K562 (cell line): ENCODE results near the gene FILIP1. TPM values are rescaled to one million over a fixed set of nuclear protein-coding genes. Genes with fewer than 3 reads are reported as not detected.

ENCODE experiments used
- BCLAF1 ChIP-seq, 2 experiments: fragments of 450-650 bp in 1 of 2; IDR thresholded peaks; 2 replicates each; pipeline ENCODE4 v1.6.1; 2011 to 2017; ENCODE audit warnings: low read depth in 2 of 2, antibody characterized with exemption in 1 of 2, borderline replicate concordance in 1 of 2, low read length in 1 of 2, mild to moderate bottlenecking in 1 of 2, mixed read lengths in 1 of 2; ENCODE audit not compliant: control insufficient read depth in 1 of 2
- CEBPZ ChIP-seq: fragments of 150-350 bp; IDR thresholded peaks from 2 replicates; pipeline ENCODE4 v1.6.1; 2014; ENCODE audit warnings: low read depth, mild to moderate bottlenecking, low read length, borderline replicate concordance
- EP400 ChIP-seq: fragments of 450-650 bp; IDR thresholded peaks from 2 replicates; pipeline ENCODE4 v1.6.1; 2017; ENCODE audit warnings: antibody characterized with exemption, mild to moderate bottlenecking, moderate library complexity
- HLTF ChIP-seq: fragments of 450-650 bp; IDR thresholded peaks from 2 replicates; pipeline ENCODE4 v1.6.1; 2016
- MTA2 ChIP-seq: fragments of 450-650 bp; IDR thresholded peaks from 2 replicates; pipeline ENCODE4 v1.6.1; 2016; ENCODE audit warnings: low read depth
- PTTG1 ChIP-seq: fragments of 450-650 bp; IDR thresholded peaks from 2 replicates; pipeline ENCODE4 v1.6.1; 2016; ENCODE audit warnings: low read depth, mild to moderate bottlenecking, missing genetic modification characterization, missing compliant biosample characterization
- PURB ChIP-seq: sonication (generic); formaldehyde crosslinking; IDR thresholded peaks from 2 replicates; pipeline ENCODE4 v1.9.0; 2021; ENCODE audit warnings: low read depth, mild to moderate bottlenecking, missing genetic modification reagents
- RB1 ChIP-seq: fragments of 450-650 bp; IDR thresholded peaks from 2 replicates; pipeline ENCODE4 v1.6.1; 2017; ENCODE audit warnings: low read depth, mild to moderate bottlenecking
- RBM25 ChIP-seq: fragments of 200-400 bp; formaldehyde crosslinking; IDR thresholded peaks from 2 replicates; pipeline ENCODE4 v1.6.1; 2018; ENCODE audit warnings: low read length, low read depth, moderate library complexity; ENCODE audit not compliant: severe bottlenecking
- SFPQ ChIP-seq: fragments of 200-400 bp; formaldehyde crosslinking; IDR thresholded peaks from 2 replicates; pipeline ENCODE4 v1.6.1; 2017; ENCODE audit warnings: mild to moderate bottlenecking, low read depth, low read length, moderate library complexity
- U2AF1 ChIP-seq: fragments of 200-400 bp; formaldehyde crosslinking; optimal IDR thresholded peaks from 2 replicates; pipeline ENCODE3; 2017; ENCODE audit warnings: mild to moderate bottlenecking, low read depth, low read length, moderate library complexity
- VEZF1 ChIP-seq: fragments of 200-800 bp; sonication (Bioruptor generic); IDR thresholded peaks from 2 replicates; pipeline ENCODE4 v1.6.1; 2017; ENCODE audit warnings: missing genetic modification characterization, missing compliant biosample characterization
- ZKSCAN1 ChIP-seq: fragments of 150-350 bp; IDR thresholded peaks from 2 replicates; pipeline ENCODE4 v1.6.1; 2016; ENCODE audit warnings: low read depth, low read length
- ZNF133 ChIP-seq: fragments of 250-450 bp; sonication (Bioruptor Pico); IDR thresholded peaks from 2 replicates; pipeline ENCODE4 v1.4.0; 2020; ENCODE audit warnings: mild to moderate bottlenecking
- ZNF354B ChIP-seq: fragments of 250-450 bp; sonication (Bioruptor Pico); IDR thresholded peaks from 2 replicates; pipeline ENCODE4 v1.4.0; 2020
- ZNF436 ChIP-seq: fragments of 250-450, 450-650 bp; sonication (Bioruptor Pico); formaldehyde crosslinking; IDR thresholded peaks from 2 replicates; pipeline ENCODE4 v1.7.0; 2020; ENCODE audit warnings: mild to moderate bottlenecking
- polyA plus RNA-seq, 8 experiments: library from polyadenylated mRNA; depleted of rRNA in 4 of 8; stranded (reverse) in 5 of 8; unstranded in 3 of 8; fragments of >200 nt; fragmentation: Nextera tagmentation in 2 of 8; fragmentation: Illumina TruSeq in 1 of 8; extraction: Ambion mirVana in 2 of 8; extraction: Trizol in 1 of 8; gene quantifications; 2 replicates each; pipeline versions ENCODE4 v1.2.1 to v1.2.3, GENCODE V29; 2011 to 2014; ENCODE audit warnings: inconsistent platforms in 1 of 8, missing spikeins in 1 of 8
- total RNA-seq, 7 experiments: library from RNA; depleted of rRNA in 6 of 7; stranded (reverse); fragments of >200 nt in 6 of 7; fragmentation: Illumina TruSeq in 2 of 7; extraction: Trizol in 2 of 7; gene quantifications; 2 replicates each; pipeline versions ENCODE4 v1.2.1 to v1.2.3, GENCODE V29; 2011 to 2021; ENCODE audit warnings: low replicate concordance in 1 of 7
- TF ChIP-seq, protein P1 (sequence below): fragments of 250-450 bp; sonication (Bioruptor Pico); IDR thresholded peaks from 2 replicates; pipeline ENCODE4 v1.8.0; 2021; ENCODE audit warnings: borderline replicate concordance, mild to moderate bottlenecking, moderate library complexity; ENCODE audit not compliant: poor library complexity, severe bottlenecking

Gene FILIP1
- total and polyA plus RNA-seq, 9 of the 15 experiments (the other 6 are each of a cell fraction or from before 2014, with no cell fraction given): 0.03 to 0.25 (median 0.10) TPM; not detected in 1

- TF ChIP-seq SFPQ (no peak), VEZF1 (CRISPR knock-in tag) (peak; percentile 87), CEBPZ (no peak), BCLAF1 (IDR thresholded peaks at IDR 0.05; ENCODE audit: borderline replicate concordance in 1 of 2, control insufficient read depth in 1 of 2, low read depth in 2 of 2, low read length in 1 of 2) (peak in 1 of 2 experiments; percentile 92; a peak in 1 of 4 replicates), PURB (CRISPR knock-in tag) (no peak), HLTF (no peak), ZKSCAN1 (0 out of 2 replicates have a peak, but pooled peaks have one; percentile 12), RBM25 (no peak), MTA2 (no peak), PTTG1 (tag) (no peak), U2AF1 (no peak), ZNF133 (CRISPR knock-in tag) (no peak), RB1 (peak; percentile 81), EP400 (peak; percentile 65), ZNF354B (CRISPR knock-in tag) (no peak), ZNF436 (CRISPR knock-in tag) (no peak)
- TF ChIP-seq, protein P1, sequence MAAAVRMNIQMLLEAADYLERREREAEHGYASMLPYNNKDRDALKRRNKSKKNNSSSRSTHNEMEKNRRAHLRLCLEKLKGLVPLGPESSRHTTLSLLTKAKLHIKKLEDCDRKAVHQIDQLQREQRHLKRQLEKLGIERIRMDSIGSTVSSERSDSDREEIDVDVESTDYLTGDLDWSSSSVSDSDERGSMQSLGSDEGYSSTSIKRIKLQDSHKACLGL (CRISPR knock-in tag): no peak
Measured at GRCh38 chr6:75284632-75285282, 208.8 kb downstream of the FILIP1 start, which contains the start of gene TMEM30A (continued).
